ENCODE measurements around the gene CDT1.

Gene CDT1

DNA sequence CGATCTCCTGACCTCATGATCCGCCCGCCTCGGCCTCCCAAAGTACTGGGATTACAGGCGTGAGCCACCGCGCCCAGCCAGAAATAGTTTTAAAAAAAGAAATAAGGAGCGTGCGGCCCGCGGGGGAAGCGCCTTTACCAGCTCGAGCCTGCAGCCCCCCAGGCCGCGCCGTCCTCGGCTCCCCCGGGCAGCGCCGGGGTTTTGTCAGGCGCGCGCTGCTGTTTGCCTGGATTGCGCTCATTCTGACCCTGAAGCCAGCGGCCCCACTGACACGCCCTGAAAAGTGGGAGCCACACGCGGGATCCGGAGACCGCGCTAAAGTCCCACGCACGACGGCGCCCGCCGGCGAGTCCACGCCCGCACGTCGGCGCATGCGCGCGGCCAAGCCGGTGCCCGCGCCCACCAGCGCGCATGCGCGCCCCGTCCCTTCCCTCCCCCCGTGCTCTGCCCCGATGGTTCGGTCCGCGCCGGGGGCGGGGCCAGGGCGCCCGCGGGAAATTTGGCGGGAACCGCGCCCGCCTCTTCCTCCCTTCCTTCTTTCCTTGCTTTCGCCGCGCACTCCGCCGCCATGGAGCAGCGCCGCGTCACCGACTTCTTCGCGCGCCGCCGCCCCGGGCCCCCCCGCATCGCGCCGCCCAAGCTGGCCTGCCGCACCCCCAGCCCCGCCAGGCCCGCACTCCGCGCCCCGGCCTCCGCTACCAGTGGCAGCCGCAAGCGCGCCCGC, at the start of gene CDT1:
Gene CDT1 (plus strand): TSS at position 526 of the 724 bp plus-strand sequence. CDS start 43 bp downstream, at position 569.
- TF ChIP-seq, protein P1, sequence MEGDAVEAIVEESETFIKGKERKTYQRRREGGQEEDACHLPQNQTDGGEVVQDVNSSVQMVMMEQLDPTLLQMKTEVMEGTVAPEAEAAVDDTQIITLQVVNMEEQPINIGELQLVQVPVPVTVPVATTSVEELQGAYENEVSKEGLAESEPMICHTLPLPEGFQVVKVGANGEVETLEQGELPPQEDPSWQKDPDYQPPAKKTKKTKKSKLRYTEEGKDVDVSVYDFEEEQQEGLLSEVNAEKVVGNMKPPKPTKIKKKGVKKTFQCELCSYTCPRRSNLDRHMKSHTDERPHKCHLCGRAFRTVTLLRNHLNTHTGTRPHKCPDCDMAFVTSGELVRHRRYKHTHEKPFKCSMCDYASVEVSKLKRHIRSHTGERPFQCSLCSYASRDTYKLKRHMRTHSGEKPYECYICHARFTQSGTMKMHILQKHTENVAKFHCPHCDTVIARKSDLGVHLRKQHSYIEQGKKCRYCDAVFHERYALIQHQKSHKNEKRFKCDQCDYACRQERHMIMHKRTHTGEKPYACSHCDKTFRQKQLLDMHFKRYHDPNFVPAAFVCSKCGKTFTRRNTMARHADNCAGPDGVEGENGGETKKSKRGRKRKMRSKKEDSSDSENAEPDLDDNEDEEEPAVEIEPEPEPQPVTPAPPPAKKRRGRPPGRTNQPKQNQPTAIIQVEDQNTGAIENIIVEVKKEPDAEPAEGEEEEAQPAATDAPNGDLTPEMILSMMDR (IDR thresholded peaks at IDR 0.05; ENCODE audit: borderline replicate concordance, insufficient read depth, low read depth, low read length): no peak
- H3K4me3 ChIP-seq (ENCODE audit: low read depth, low read length): peak within 1 kb of the TSS; percentile 86

GRCh38 chr16:88754109-88754911, 49.3 kb upstream of the CDT1 start:
- TF ChIP-seq, protein P1 (IDR thresholded peaks at IDR 0.05; ENCODE audit: borderline replicate concordance, insufficient read depth, low read depth, low read length): no peak
- no peak overlapping the region for H3K4me3 ChIP-seq (ENCODE audit: low read depth, low read length)

- TF ChIP-seq, protein P1 (IDR thresholded peaks at IDR 0.05; ENCODE audit: borderline replicate concordance, insufficient read depth, low read depth, low read length): no peak
- no peak overlapping the region for H3K4me3 ChIP-seq (ENCODE audit: low read depth, low read length)
These were observed 48.5 kb upstream of the CDT1 start for GRCh38 chr16:88754912-88755744.

GRCh38 chr16:88755745-88756443, 47.7 kb upstream of the CDT1 start:
- TF ChIP-seq, protein P1 (IDR thresholded peaks at IDR 0.05; ENCODE audit: borderline replicate concordance, insufficient read depth, low read depth, low read length): no peak
- H3K4me3 ChIP-seq (ENCODE audit: low read depth, low read length): no peak overlapping the region

DNA sequence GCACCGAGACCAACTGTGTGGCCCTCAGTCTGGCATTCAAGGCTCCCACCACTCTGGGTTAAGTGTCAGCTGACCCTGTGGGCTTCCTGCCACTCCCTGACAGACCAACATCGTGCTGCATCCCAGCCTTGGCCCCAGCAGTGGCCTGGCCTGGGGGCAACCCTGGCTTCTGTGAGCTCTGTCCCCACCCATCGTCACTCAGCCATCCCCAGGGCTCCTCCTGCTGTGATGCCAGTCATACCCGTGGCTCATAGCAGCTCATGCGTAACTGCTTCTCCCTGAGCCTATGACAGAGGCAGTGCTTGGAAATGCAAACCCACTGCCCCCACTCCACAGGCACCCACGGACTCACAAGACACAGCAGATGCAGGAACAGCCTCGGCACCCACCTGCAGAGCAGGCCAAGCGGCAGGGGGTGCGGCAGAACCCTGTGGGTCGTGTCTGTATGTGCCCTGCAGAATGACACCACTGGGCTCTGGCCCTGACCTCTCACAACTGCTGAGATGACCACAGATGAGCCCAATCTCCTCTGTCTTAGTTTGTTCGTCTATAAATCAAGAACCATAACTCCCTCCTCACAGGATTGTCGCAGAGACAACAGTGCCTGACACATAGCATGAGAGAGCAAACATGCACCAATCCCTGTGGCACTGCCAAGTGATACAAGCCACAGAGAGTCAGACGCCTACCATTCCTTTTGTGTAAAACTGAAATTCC, 45.2 kb upstream of the CDT1 start:
- TF ChIP-seq, protein P1 (IDR thresholded peaks at IDR 0.05; ENCODE audit: borderline replicate concordance, insufficient read depth, low read depth, low read length): no peak
- no peak overlapping the region for H3K4me3 ChIP-seq (ENCODE audit: low read depth, low read length)

- no peak overlapping the region for H3K4me3 ChIP-seq (ENCODE audit: low read depth, low read length)
- TF ChIP-seq, protein P1 (IDR thresholded peaks at IDR 0.05; ENCODE audit: borderline replicate concordance, insufficient read depth, low read depth, low read length): no peak
These were observed 44.7 kb upstream of the CDT1 start for GRCh38 chr16:88758944-88759244.
